Cardiac ventricle fibroblast (primary cell): Measurements from ENCODE around the gene XIRP1. TPM values are rescaled to one million over a fixed set of nuclear protein-coding genes. Genes with fewer than 3 reads are reported as not detected.

Source experiments
- total RNA-seq: library from RNA; depleted of rRNA; stranded (reverse); fragments of >200 nt; gene quantifications from 2 replicates; pipeline ENCODE4 v1.2.3, GENCODE V29; 2015

Gene XIRP1, protein sequence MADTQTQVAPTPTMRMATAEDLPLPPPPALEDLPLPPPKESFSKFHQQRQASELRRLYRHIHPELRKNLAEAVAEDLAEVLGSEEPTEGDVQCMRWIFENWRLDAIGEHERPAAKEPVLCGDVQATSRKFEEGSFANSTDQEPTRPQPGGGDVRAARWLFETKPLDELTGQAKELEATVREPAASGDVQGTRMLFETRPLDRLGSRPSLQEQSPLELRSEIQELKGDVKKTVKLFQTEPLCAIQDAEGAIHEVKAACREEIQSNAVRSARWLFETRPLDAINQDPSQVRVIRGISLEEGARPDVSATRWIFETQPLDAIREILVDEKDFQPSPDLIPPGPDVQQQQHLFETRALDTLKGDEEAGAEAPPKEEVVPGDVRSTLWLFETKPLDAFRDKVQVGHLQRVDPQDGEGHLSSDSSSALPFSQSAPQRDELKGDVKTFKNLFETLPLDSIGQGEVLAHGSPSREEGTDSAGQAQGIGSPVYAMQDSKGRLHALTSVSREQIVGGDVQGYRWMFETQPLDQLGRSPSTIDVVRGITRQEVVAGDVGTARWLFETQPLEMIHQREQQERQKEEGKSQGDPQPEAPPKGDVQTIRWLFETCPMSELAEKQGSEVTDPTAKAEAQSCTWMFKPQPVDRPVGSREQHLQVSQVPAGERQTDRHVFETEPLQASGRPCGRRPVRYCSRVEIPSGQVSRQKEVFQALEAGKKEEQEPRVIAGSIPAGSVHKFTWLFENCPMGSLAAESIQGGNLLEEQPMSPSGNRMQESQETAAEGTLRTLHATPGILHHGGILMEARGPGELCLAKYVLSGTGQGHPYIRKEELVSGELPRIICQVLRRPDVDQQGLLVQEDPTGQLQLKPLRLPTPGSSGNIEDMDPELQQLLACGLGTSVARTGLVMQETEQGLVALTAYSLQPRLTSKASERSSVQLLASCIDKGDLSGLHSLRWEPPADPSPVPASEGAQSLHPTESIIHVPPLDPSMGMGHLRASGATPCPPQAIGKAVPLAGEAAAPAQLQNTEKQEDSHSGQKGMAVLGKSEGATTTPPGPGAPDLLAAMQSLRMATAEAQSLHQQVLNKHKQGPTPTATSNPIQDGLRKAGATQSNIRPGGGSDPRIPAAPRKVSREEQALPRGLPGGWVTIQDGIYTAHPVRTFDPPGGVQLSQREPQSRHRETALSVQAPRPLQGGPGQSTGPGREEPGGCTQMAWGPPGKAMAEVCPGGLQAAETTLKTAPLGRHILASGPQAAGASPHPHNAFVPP (N-terminal part only)
- total RNA-seq, result not detected in 2 replicates

DNA sequence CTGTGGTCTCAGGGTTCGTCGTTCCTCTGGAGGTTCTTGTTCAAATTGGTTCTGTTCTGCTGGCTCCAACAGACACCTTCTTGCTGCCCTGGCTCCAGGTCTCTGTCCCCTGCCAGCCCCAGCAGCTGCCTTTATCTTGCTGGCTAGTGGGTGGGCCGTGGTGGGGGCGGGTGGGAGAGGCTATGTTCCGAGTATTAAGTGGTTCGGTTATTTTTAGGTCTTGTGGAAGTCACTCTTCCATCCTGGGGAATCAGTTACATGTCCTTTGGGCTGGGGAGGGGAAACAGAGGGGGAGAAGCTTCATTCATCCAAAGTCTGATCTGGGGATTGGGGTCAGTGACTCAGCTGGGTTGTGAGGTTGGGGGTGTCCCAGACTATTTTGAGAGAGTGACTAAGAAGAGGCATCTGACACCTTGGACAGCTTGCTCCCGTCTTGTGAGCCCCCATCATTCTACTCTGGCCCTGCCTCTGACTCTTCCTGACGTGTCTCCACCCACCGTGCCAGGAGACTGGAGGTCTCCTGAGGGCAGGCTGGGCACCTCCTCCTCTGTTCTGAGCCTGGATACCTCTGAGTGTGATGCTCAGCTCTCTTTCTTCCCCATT, at the start of gene XIRP1:
Gene XIRP1, minus strand, starts transcription at position 106 of the 603 bp plus-strand sequence. CDS start 3,150 bp downstream, outside the sequence.

Other genes starting within 250 kb of the XIRP1 start
- 0.12 and 0.15 TPM in 2 replicates for gene SCN11A, start 140.7 kb downstream of the XIRP1 start, total RNA-seq
- 17.3 and 18.8 TPM in 2 replicates for gene WDR48, start 140.6 kb downstream of the XIRP1 start, total RNA-seq
- 29.5 and 33.7 TPM in 2 replicates for gene GORASP1, start 85.0 kb downstream of the XIRP1 start, total RNA-seq
- 0.64 and 1.3 TPM in 2 replicates for gene TTC21A, start 84.9 kb downstream of the XIRP1 start, total RNA-seq
- gene CSRNP1, start 39.0 kb downstream of the XIRP1 start, total RNA-seq, result 2.3 and 2.4 TPM in 2 replicates
- gene CX3CR1, start 87.4 kb upstream of the XIRP1 start, total RNA-seq, result not detected in 2 replicates
- not detected in 2 replicates for gene CCR8, start 137.1 kb upstream of the XIRP1 start, total RNA-seq
- 28.5 and 30.5 TPM in 2 replicates for gene SLC25A38, start 190.8 kb upstream of the XIRP1 start, total RNA-seq
- gene RPSA, start 214.1 kb upstream of the XIRP1 start, total RNA-seq, result 1,070 and 1,205 TPM in 2 replicates